Ovary (tissue), 3 donors: Measurements from ENCODE around the gene USP20.

ENCODE experiments used
- CTCF ChIP-seq, 3 donors: fragments of 450-650 bp in 2 of 3; fragments of 200-600 bp in 1 of 3; IDR thresholded peaks; one replicate each; pipeline versions ENCODE4 v1.5.1 to v1.8.0; 2016 to 2022; ENCODE audit warnings: antibody characterized with exemption in 3 of 3, mild to moderate bottlenecking in 1 of 3
- EP300 ChIP-seq: sonication (generic); formaldehyde crosslinking; IDR thresholded peaks from one replicate; pipeline ENCODE4 v1.6.1; 2017; ENCODE audit warnings: antibody characterized with exemption
- POLR2A ChIP-seq: fragments of 450-650 bp; IDR thresholded peaks from one replicate; pipeline ENCODE4 v1.6.1; 2017; ENCODE audit warnings: antibody characterized with exemption, mild to moderate bottlenecking, moderate library complexity
- donor health status: DM: no; HTN: no; CAD: no.

GRCh38 chr9:129881547-129882324 lies 46.5 kb downstream of the USP20 start:
- no peak for TF ChIP-seq CTCF (IDR thresholded peaks at IDR 0.05)
- no peak for TF ChIP-seq EP300
- TF ChIP-seq POLR2A = no peak
